NT2/D1 (cell line): ENCODE measurements around the gene CACNA2D1.

Source experiments
- DNase-seq: peaks from one replicate; pipeline ENCODE4 v3.0.0-alpha.2; 2011; ENCODE audit warnings: low read depth, low spot score
- H3K27me3 ChIP-seq: 2 replicates; pipeline ENCODE4 v1.6.0; 2011; ENCODE audit warnings: mild to moderate bottlenecking; ENCODE audit not compliant: insufficient read length, insufficient read depth
- H3K36me3 ChIP-seq: 2 replicates; pipeline ENCODE4 v1.6.1; 2011; ENCODE audit warnings: mild to moderate bottlenecking, low read length, mixed read lengths; ENCODE audit not compliant: insufficient read depth, insufficient read length
- H3K4me1 ChIP-seq: 2 replicates; pipeline ENCODE4 v1.5.1; 2011; ENCODE audit not compliant: insufficient read depth, insufficient read length
- H3K4me3 ChIP-seq: 2 replicates; pipeline ENCODE4 v1.5.1; 2011; ENCODE audit warnings: low read depth; ENCODE audit not compliant: insufficient read length
- H3K9ac ChIP-seq: 2 replicates; pipeline ENCODE4 v1.6.0; 2011; ENCODE audit warnings: low read depth; ENCODE audit not compliant: insufficient read length
- H3K9me3 ChIP-seq: 2 replicates; pipeline ENCODE4 v1.5.1; 2011; ENCODE audit warnings: mild to moderate bottlenecking, low read length; ENCODE audit not compliant: insufficient read depth
- SUZ12 ChIP-seq: IDR thresholded peaks from 2 replicates; pipeline ENCODE4 v1.6.1; 2011; ENCODE audit not compliant: insufficient read length, insufficient read depth; ENCODE audit errors: extremely low read depth
- YY1 ChIP-seq: IDR thresholded peaks from 2 replicates; pipeline ENCODE4 v1.6.1; 2011; ENCODE audit not compliant: insufficient read length, insufficient read depth
- ZNF274 ChIP-seq: IDR thresholded peaks from 2 replicates; pipeline ENCODE4 v1.6.1; 2011; ENCODE audit warnings: mild to moderate bottlenecking, low read depth, low read length

Gene CACNA2D1

GRCh38 chr7:82175319-82175718 is 268.3 kb downstream of the CACNA2D1 start:
- no peaks in the 10 kb centered on the region for H3K4me1 ChIP-seq
- no peak overlapping the region for H3K9ac ChIP-seq
- no peak for TF ChIP-seq SUZ12
- H3K36me3 ChIP-seq = no peaks in the 10 kb centered on the region
- no peak for DNase-seq
- no peaks in the 10 kb centered on the region for H3K9me3 ChIP-seq
- no peaks in the 10 kb centered on the region for H3K27me3 ChIP-seq
- H3K4me3 ChIP-seq = no peak overlapping the region

DNA sequence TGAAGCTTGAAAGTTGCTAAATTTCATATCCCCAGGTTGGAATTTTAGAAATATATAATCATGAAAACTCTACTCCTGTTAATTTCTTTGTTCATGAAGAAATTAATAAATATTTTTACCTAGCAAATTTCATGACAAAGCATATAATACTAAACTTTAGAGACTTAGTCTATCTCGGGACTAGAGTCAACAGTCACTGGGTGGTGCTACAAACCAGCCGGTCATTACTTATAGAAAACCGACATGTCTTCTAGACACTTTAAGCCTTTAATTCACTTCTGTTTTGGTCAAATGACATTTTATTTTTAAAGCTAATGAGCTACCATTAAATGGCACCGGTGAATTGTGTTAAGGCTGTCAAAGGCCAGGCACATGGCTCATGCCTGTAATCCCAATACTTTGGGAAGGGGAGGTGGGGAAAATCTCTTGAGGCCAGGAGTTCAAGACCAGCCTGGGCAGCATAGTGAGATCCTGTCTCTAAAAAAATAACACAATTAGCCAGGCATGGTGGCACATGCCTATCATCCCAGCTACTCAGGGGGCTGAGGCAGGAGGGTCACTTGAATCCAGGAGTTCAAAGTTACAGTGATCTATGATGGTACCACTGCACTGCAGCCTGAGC is 270.1 kb downstream of the CACNA2D1 start:
- no peak for DNase-seq
- H3K4me3 ChIP-seq = no peak overlapping the region
- no peaks in the 10 kb centered on the region for H3K36me3 ChIP-seq
- H3K27me3 ChIP-seq = no peaks in the 10 kb centered on the region
- TF ChIP-seq ZNF274 (no peak), SUZ12 (no peak), YY1 (no peak)
- no peaks in the 10 kb centered on the region for H3K4me1 ChIP-seq
- H3K9me3 ChIP-seq = no peaks in the 10 kb centered on the region
- H3K9ac ChIP-seq = no peak overlapping the region

DNA sequence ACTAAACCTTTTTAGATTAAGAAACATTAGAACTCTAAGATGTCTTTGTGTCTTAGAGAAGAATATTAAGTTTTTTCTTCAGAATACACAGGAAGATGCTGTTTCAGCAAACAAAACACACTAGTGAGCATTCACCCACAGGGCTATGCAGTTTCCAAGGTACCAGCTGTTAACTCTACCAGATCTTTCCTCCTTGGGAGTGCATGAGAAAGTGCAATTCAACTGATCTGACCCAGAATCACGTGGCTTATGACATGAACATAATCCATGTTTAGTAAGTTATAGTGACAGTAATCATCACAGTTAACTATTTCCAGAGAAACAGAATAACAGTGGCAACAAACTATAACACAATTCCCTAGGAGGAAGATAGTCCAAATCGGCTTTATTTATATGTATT is 270.7 kb downstream of the CACNA2D1 start:
- Histone ChIP-seq H3K4me1 (no peaks in the 10 kb centered on the region), H3K4me3 (no peak overlapping the region), H3K36me3 (no peaks in the 10 kb centered on the region), H3K27me3 (no peaks in the 10 kb centered on the region), H3K9ac (no peak overlapping the region), H3K9me3 (no peaks in the 10 kb centered on the region)
- DNase-seq = no peak
- TF ChIP-seq ZNF274 (no peak), YY1 (no peak)

- H3K9me3 ChIP-seq = no peaks in the 10 kb centered on the region
- H3K36me3 ChIP-seq = no peaks in the 10 kb centered on the region
- no peaks in the 10 kb centered on the region for H3K27me3 ChIP-seq
- DNase-seq = no peak
- H3K9ac ChIP-seq = no peak overlapping the region
- no peak for TF ChIP-seq YY1
- TF ChIP-seq ZNF274 = no peak
- no peak for TF ChIP-seq SUZ12
- no peak overlapping the region for H3K4me3 ChIP-seq
- no peaks in the 10 kb centered on the region for H3K4me1 ChIP-seq
Observed at GRCh38 chr7:82172017-82172416, 271.6 kb downstream of the CACNA2D1 start.

DNA sequence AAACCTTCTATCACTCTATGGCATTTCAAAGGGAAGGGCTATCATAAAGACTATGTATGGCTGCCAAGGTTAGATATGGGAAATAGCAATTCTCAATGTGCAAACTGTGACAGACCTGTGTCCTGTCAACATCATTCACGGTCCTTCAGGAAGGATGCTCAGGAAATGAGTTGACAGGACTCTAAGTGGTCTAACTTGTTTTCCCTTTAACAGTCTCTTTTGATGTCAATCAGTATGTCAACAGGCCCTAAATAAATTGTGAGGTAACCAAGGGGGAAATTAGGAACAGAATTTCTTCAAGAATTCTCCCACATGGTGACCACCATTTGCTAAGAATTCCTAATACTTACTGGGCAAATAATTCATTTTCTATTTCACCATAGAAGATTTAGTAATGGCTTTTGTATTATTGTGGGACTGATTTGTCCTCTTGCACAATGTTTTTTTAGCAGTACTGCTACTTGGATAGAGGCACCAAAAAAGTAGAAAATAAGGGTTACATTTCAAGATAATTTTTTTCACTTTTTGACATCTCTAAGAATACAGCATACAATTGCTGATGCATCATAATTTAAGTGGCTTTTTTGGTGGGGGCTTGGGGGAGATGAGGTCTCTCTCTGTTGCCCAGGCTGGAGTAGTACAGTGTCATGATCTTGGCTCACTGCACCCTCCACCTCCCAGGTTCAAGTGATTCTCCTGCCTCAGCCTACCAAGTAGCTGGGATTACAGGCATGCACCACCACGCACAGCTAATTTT is 275.8 kb downstream of the CACNA2D1 start:
- TF ChIP-seq SUZ12 (no peak), ZNF274 (no peak), YY1 (no peak)
- no peak for DNase-seq
- H3K27me3 ChIP-seq = no peaks in the 10 kb centered on the region

DNA sequence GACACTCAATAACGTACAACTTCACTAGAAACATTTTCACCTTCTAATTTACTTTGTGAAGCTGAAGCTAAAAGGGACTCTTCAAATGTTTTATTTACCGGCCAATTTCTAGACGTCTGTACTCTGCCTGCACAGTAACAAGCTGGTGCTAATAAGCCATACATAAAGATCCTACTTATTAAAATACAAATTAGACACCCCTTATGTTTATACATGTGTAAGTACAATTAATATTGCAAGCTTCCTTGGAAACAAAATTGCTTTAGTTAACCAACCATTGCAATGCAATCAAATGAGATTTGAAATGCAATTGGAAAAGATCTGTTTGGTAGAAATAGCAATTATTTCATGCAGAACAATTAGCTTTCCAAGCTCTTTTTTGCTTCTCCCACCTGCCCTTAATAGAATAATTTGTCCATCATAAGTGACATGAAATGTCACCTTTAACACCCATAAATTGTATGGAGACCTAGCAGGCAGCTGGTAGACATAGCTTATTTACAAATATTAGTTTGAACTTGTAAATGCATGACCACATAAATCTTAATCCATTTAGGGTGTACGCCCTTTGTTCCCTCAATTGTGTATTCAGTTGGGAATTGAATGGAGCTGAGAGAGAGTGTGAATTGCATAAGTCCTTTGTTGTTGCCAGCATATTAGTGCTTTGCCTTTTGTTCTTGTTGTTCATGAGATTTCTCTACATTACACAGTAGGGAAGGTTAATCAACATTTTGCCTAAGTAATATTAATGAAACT is 277.1 kb downstream of the CACNA2D1 start:
- no peak for DNase-seq
- Histone ChIP-seq H3K9me3 (no peaks in the 10 kb centered on the region), H3K36me3 (no peaks in the 10 kb centered on the region), H3K4me3 (no peak overlapping the region), H3K27me3 (no peaks in the 10 kb centered on the region), H3K4me1 (no peaks in the 10 kb centered on the region), H3K9ac (no peak overlapping the region)
- TF ChIP-seq YY1 = no peak
- no peak for TF ChIP-seq SUZ12
- no peak for TF ChIP-seq ZNF274

More for the DNA sequence above, 275.8 kb downstream of the CACNA2D1 start:
- Histone ChIP-seq H3K9ac (no peak overlapping the region), H3K4me1 (no peaks in the 10 kb centered on the region), H3K4me3 (no peak overlapping the region), H3K36me3 (no peaks in the 10 kb centered on the region), H3K9me3 (no peaks in the 10 kb centered on the region)

GRCh38 chr7:82164813-82165212 is 278.8 kb downstream of the CACNA2D1 start:
- DNase-seq = no peak
- Histone ChIP-seq H3K4me1 (no peaks in the 10 kb centered on the region), H3K27me3 (no peaks in the 10 kb centered on the region), H3K9ac (no peak overlapping the region), H3K36me3 (no peaks in the 10 kb centered on the region), H3K4me3 (no peak overlapping the region), H3K9me3 (no peaks in the 10 kb centered on the region)
- TF ChIP-seq ZNF274 (no peak), YY1 (no peak), SUZ12 (no peak)
